A673 (cell line): ENCODE data around the gene RABGAP1L.

Experiments used
- CTCF ChIP-seq: fragments of 300-800, 200-600 bp; sonication (generic); conservative IDR thresholded peaks from 2 replicates; pipeline ENCODE4 v1.5.1; 2017; ENCODE audit warnings: low read depth, mild to moderate bottlenecking, antibody characterized with exemption, low read length, moderate library complexity, mixed read lengths
- EZH2 ChIP-seq: fragments of 200-600 bp; sonication (generic); IDR thresholded peaks from 2 replicates; pipeline ENCODE4 v1.6.1; 2017; ENCODE audit warnings: borderline replicate concordance, low read depth, mild to moderate bottlenecking, mixed read lengths, antibody characterized with exemption, low read length; ENCODE audit not compliant: poor library complexity, severe bottlenecking

GRCh38 chr1:174996476-174996875, 837.2 kb downstream of the RABGAP1L start:
- TF ChIP-seq CTCF: no peak
- no peak for TF ChIP-seq EZH2
